Hematopoietic multipotent progenitor cell treated with erythropoietin and hydrocortisone succinate and interleukin-3 and kit ligand, for 17 days (in vitro differentiated cells): ENCODE results near the gene B3GAT1.

Experiments
- DNase-seq: peaks from one replicate; pipeline ENCODE4 v3.0.0-alpha.2; 2015; ENCODE audit warnings: low spot score

Gene B3GAT1

DNA sequence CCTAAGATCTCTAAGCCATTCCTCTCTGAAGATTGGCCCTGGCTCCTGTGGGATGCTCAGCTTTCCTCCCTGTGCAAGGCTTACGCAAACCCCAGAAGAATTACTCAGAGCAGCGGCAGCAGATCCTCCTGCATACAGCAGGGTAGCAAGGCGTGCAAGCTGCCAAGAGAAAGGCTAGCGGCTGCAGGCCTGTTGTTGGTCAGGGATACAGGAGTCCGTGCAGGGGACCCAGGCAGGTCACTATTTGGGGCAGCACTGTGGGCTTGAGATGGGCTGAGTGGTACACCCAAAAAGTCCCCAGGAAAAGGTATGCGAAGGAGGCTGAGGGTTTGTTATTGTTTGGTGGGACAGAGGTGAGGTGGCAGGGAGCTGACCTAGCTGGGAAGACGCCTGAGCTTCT is 78.7 kb downstream of the B3GAT1 start:
- no peak for DNase-seq

DNA sequence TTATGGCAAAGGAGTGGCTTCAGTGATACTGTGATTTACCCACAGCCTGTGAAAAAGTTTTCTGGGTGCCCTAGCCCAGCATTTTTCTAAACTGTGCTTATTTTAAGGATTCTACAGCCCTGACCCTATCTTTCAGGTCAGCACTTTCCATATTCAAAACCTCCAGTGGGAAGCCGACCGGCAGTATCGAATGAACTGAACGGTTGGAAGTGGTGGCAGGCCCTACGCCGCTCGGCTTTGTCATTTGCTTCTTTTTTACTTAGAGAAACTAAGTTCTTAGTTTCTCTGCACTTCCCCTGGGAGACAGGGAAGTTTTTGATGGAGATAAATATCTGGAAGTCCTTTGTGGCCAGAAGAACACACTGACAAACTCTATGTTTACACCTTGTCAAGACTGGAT is 79.3 kb downstream of the B3GAT1 start:
- no peak for DNase-seq

GRCh38 chr11:134332189-134332631 is 79.8 kb downstream of the B3GAT1 start:
- DNase-seq, result no peak

- DNase-seq, result peak; percentile 59
Observed at GRCh38 chr11:134331354-134332188, 80.5 kb downstream of the B3GAT1 start, which contains the start of gene GLB1L2. GLB1L2 (plus strand) TSS chr11:134331988; CDS start chr11:134332062, 74 bp downstream.

GRCh38 chr11:134330611-134331353 is 81.3 kb downstream of the B3GAT1 start:
- no peak for DNase-seq
